GM10266 (cell line): ENCODE measurements around the gene YJEFN3.

Experiments used
- DNase-seq: peaks from one replicate; pipeline ENCODE4 v3.0.0; 2012; ENCODE audit errors: extremely low spot score
- CTCF ChIP-seq: IDR thresholded peaks from 2 replicates; pipeline ENCODE4 v1.5.1; 2012; ENCODE audit warnings: mild to moderate bottlenecking, low read depth; ENCODE audit not compliant: control insufficient read depth, insufficient read depth; ENCODE audit errors: missing control alignments

The YJEFN3 gene

DNA sequence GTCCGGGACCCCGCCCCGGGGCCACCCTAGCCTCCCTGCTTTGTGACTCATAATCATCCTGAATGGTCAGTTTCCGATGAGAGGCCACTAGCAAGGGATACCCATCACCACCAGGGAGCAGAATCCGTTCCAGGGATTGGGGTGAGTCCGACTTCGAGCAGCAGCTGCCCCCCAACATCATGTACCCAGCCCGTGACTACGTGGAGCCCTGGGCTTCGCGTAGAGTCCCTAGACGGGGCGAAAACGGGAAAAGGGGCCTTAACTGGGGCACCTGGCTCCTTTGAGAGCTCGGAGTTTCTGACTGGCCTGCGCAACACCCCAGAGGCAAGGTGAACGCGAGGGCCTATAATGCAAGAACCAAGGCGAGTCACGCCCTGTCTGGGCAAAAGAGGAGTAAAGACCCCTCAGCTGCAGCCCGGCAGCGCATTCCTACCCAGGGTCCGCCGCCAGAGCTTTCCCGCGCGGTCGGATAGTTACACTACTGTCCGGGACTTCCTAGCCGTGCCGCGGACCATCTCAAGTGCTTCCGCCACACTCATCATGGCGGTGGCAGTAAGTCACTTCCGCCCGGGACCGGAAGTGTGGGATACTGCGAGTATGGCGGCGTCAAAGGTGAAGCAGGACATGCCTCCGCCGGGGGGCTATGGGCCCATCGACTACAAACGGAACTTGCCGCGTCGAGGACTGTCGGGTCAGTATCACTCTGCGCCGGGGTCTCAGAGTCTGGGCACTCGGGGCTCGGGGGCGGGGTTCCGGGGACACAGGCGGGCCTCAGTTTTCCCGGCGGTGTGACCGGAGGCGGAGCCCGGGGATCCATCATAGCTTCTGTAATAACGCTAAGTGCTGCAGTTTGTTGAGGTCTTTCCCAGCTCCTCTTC lies 12.8 kb upstream of the YJEFN3 start, which contains the start of gene NDUFA13:
Gene NDUFA13, plus strand, starts transcription at position 584 of the 878 bp plus-strand sequence. Its CDS starts 14 bp downstream, at position 598.
- peak; percentile 96 for DNase-seq
- TF ChIP-seq CTCF, result no peak

GRCh38 chr19:19517235-19517619 lies 11.5 kb upstream of the YJEFN3 start:
- no peak for TF ChIP-seq CTCF
- DNase-seq, result no peak

- DNase-seq, result no peak
- TF ChIP-seq CTCF, result no peak
Measured at GRCh38 chr19:19520989-19521388, 7.7 kb upstream of the YJEFN3 start.

- no peak for TF ChIP-seq CTCF
- no peak for DNase-seq
Measured at GRCh38 chr19:19523177-19523576, 5.5 kb upstream of the YJEFN3 start.

DNA sequence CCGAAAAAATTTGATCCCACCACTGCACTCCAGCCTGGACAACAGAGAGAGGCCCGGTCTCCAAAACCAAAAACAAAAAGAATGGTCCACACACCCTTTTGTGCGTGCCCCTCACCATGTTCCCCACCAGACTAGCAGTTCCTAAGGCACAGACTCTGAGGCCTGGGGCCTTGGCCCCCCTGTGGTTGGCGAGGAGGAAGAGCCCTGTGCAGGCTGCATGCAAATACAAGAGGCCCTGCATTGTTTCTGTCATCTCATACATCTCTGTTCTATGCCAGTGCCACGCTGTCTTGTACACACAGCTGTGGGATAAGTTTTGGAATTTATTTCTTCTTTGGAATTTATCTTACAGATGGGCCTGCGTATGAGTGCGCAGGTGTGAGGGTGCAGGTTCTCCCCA lies 4.7 kb upstream of the YJEFN3 start:
- DNase-seq, result no peak
- no peak for TF ChIP-seq CTCF

DNA sequence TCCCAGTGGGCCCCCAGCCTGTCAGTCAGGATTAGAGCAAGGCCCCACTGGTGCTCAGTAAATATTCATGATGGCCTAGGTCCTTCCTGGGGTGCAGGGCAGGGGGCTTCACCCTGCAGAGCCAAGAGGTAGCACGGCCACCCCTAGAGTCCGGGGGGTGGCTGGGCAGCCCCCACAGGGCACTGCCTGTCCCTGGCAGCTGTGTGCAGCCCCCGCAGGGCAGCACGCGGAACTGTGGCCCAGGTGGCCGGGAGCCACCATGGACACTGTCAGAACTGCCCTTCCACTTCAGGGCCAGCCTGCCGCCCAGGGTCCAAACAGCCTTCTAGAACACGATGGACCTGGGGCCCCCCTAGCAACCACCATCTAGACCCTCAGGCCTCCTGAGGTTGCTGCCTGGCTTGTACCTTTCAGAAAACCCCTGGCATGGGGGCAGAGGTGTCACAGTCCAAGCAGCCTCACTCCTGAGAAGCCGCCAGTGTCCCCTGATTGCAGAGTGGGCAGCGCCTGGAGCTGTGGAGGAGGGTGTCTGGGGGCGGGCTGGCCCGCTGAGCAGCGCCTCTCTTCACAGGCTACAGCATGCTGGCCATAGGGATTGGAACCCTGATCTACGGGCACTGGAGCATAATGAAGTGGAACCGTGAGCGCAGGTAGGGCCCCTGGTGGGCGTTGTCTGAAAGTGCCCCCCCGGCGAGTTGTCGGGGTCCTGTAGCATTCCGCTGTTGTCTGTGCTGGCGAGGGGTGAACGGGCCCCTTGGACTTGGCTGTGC lies 2.9 kb upstream of the YJEFN3 start:
- DNase-seq, result no peak

More for the DNA sequence above, 2.9 kb upstream of the YJEFN3 start:
- no peak for TF ChIP-seq CTCF
